Suprapubic skin (tissue), 4 donors: ENCODE data around the gene CLASP2. TPM values are rescaled to one million over a fixed set of nuclear protein-coding genes. Genes with fewer than 3 reads are reported as not detected.

Experiments
- DNase-seq, 2 donors: peaks; one replicate each; pipeline ENCODE4 v3.0.0-alpha.2; 2019; ENCODE audit warnings: low spot score in 2 of 2
- H3K27ac ChIP-seq: fragments of 200-600 bp; sonication (generic); one replicate; pipeline ENCODE4 v1.5.1; 2019
- H3K27me3 ChIP-seq: fragments of 200-600 bp; sonication (generic); one replicate; pipeline ENCODE4 v1.5.1; 2019
- H3K36me3 ChIP-seq: fragments of 200-600 bp; sonication (generic); one replicate; pipeline ENCODE4 v1.5.1; 2019
- H3K4me1 ChIP-seq: fragments of 200-600 bp; sonication (generic); one replicate; pipeline ENCODE4 v1.5.1; 2019
- H3K4me3 ChIP-seq: fragments of 200-600 bp; sonication (generic); one replicate; pipeline ENCODE4 v1.5.1; 2019; ENCODE audit warnings: mild to moderate bottlenecking
- H3K9me3 ChIP-seq: fragments of 200-600 bp; sonication (generic); one replicate; pipeline ENCODE4 v1.5.1; 2019
- CTCF ChIP-seq, 2 donors: fragments of 200-600 bp in 1 of 2; fragments of 450-650 bp in 1 of 2; sonication (generic) in 1 of 2; IDR thresholded peaks; one replicate each; pipeline ENCODE4 v1.5.1; 2016 to 2019; ENCODE audit warnings: antibody characterized with exemption in 2 of 2, mild to moderate bottlenecking in 1 of 2, moderate library complexity in 1 of 2
- EP300 ChIP-seq: sonication (generic); formaldehyde crosslinking; IDR thresholded peaks from one replicate; pipeline ENCODE4 v1.6.1; 2017; ENCODE audit warnings: antibody characterized with exemption
- POLR2A ChIP-seq, 2 donors: fragments of 450-650 bp; IDR thresholded peaks; one replicate each; pipeline ENCODE4 v1.6.1; 2017; ENCODE audit warnings: antibody characterized with exemption in 2 of 2, mild to moderate bottlenecking in 2 of 2, moderate library complexity in 2 of 2
- POLR2AphosphoS5 ChIP-seq, 3 donors: sonication (generic); formaldehyde crosslinking; IDR thresholded peaks; one replicate each; pipeline ENCODE4 v1.6.1; 2017; ENCODE audit warnings: antibody characterized with exemption in 3 of 3
- WGBS: methylation state at CpG from one replicate; pipeline ENCODE4 v1.1.5; 2018; 5-methylcytosine and 5-hydroxymethylcytosine counted together
- total RNA-seq, 4 donors: library from RNA; depleted of rRNA; stranded (reverse); fragments of >200 nt; gene quantifications; one replicate each; pipeline ENCODE4 v1.1.0, GENCODE V29; 2016

CLASP2 gene
- total RNA-seq, 4 donors from 2014 or later: 44.8 to 140 (median 59.7) TPM

- H3K36me3 ChIP-seq: peaks cover 18% of the 10 kb centered on the region
- H3K27ac ChIP-seq: no peak overlapping the region
These were observed 88.8 kb downstream of the CLASP2 start for GRCh38 chr3:33629219-33629618.

GRCh38 chr3:33624756-33625155 is 93.3 kb downstream of the CLASP2 start:
- Histone ChIP-seq H3K9me3 (no peaks in the 10 kb centered on the region), H3K27me3 (no peaks in the 10 kb centered on the region), H3K4me1 (no peaks in the 10 kb centered on the region), H3K27ac (no peak overlapping the region), H3K36me3 (peaks cover 31% of the 10 kb centered on the region), H3K4me3 (no peak overlapping the region)
- no peak for TF ChIP-seq POLR2AphosphoS5 (IDR thresholded peaks at IDR 0.05)
- no peak for TF ChIP-seq CTCF (IDR thresholded peaks at IDR 0.05)
- TF ChIP-seq EP300: no peak
- no peak for TF ChIP-seq POLR2A (IDR thresholded peaks at IDR 0.05)
- DNase-seq: no peak

More at GRCh38 chr3:33629219-33629618, 88.8 kb downstream of the CLASP2 start:
- DNase-seq: no peak
- H3K4me1 ChIP-seq: no peaks in the 10 kb centered on the region
- no peaks in the 10 kb centered on the region for H3K9me3 ChIP-seq
- H3K4me3 ChIP-seq: no peak overlapping the region
- 77% methylated on average over 1 of the region's 1 CpG for WGBS
- no peaks in the 10 kb centered on the region for H3K27me3 ChIP-seq
- TF ChIP-seq CTCF (IDR thresholded peaks at IDR 0.05): no peak
- TF ChIP-seq POLR2AphosphoS5 (IDR thresholded peaks at IDR 0.05): no peak
- TF ChIP-seq EP300: no peak
- TF ChIP-seq POLR2A (IDR thresholded peaks at IDR 0.05): no peak

- Histone ChIP-seq H3K36me3 (peaks cover 11% of the 10 kb centered on the region), H3K27ac (no peak overlapping the region), H3K4me1 (no peaks in the 10 kb centered on the region), H3K27me3 (no peaks in the 10 kb centered on the region), H3K4me3 (no peak overlapping the region), H3K9me3 (no peaks in the 10 kb centered on the region)
- TF ChIP-seq POLR2A (IDR thresholded peaks at IDR 0.05) (no peak), CTCF (IDR thresholded peaks at IDR 0.05) (no peak), POLR2AphosphoS5 (IDR thresholded peaks at IDR 0.05) (no peak), EP300 (no peak)
- DNase-seq: no peak
- 86% methylated on average over 1 of the region's 1 CpG for WGBS
These were observed 105.0 kb downstream of the CLASP2 start for GRCh38 chr3:33613041-33613440.

GRCh38 chr3:33612607-33613006 is 105.4 kb downstream of the CLASP2 start:
- Histone ChIP-seq H3K4me1 (no peaks in the 10 kb centered on the region), H3K27ac (no peak overlapping the region), H3K4me3 (no peak overlapping the region), H3K9me3 (no peaks in the 10 kb centered on the region), H3K27me3 (no peaks in the 10 kb centered on the region), H3K36me3 (peaks cover 8% of the 10 kb centered on the region)
- 93% methylated on average over 1 of the region's 1 CpG for WGBS
- TF ChIP-seq CTCF (IDR thresholded peaks at IDR 0.05) (no peak), EP300 (no peak), POLR2AphosphoS5 (IDR thresholded peaks at IDR 0.05) (no peak), POLR2A (IDR thresholded peaks at IDR 0.05) (no peak)
- no peak for DNase-seq

- Histone ChIP-seq H3K4me1 (no peaks in the 10 kb centered on the region), H3K27me3 (no peaks in the 10 kb centered on the region), H3K36me3 (peaks cover 74% of the 10 kb centered on the region), H3K9me3 (no peaks in the 10 kb centered on the region), H3K4me3 (no peak overlapping the region), H3K27ac (no peak overlapping the region)
- 92% methylated on average over 7 of the region's 7 CpGs for WGBS
- DNase-seq: no peak
- no peak for TF ChIP-seq POLR2AphosphoS5 (IDR thresholded peaks at IDR 0.05)
- no peak for TF ChIP-seq POLR2A (IDR thresholded peaks at IDR 0.05)
- TF ChIP-seq CTCF (IDR thresholded peaks at IDR 0.05): no peak
- TF ChIP-seq EP300: no peak
These were observed 115.2 kb downstream of the CLASP2 start for GRCh38 chr3:33602829-33603228.
